ENCODE measurements around the gene GPR32. TPM values are rescaled to one million over a fixed set of nuclear protein-coding genes. Genes with fewer than 3 reads are reported as not detected.

Gene GPR32
- total and polyA plus RNA-seq, 2 experiments from 2014 or later: not detected

GRCh38 chr19:50814883-50815282 is 44.6 kb downstream of the GPR32 start:
- H3K9me2 ChIP-seq (ENCODE audit: insufficient read depth): no peaks in the 10 kb centered on the region
- TF ChIP-seq EZH2phosphoT487 (IDR thresholded peaks at IDR 0.05; ENCODE audit: insufficient read depth, low read depth): no peak
- no peak for TF ChIP-seq EZH2 (IDR thresholded peaks at IDR 0.05; ENCODE audit: insufficient read depth, poor library complexity, severe bottlenecking)
- H3K4me1 ChIP-seq (ENCODE audit: insufficient read depth): no peaks in the 10 kb centered on the region
- H3F3A ChIP-seq (ENCODE audit: insufficient read depth): no peaks in the 10 kb centered on the region
- H4K20me1 ChIP-seq (ENCODE audit: insufficient read depth): no peaks in the 10 kb centered on the region
- no peaks in the 10 kb centered on the region for H3K79me2 ChIP-seq (ENCODE audit: insufficient read depth)
- H3K4me3 ChIP-seq: no peak overlapping the region
- no peaks in the 10 kb centered on the region for H3K9me3 ChIP-seq (ENCODE audit: low read depth)
- no peak overlapping the region for H3K9ac ChIP-seq
- no peak overlapping the region for H3K4me2 ChIP-seq (ENCODE audit: unreplicated experiment)
- no peak for DNase-seq
- H2AFZ ChIP-seq: no peak overlapping the region
- H3K27me3 ChIP-seq (replicated peaks; ENCODE audit: insufficient read depth): peaks cover 24% of the 10 kb centered on the region; the same call in 1 of the 2 replicates
- in situ Hi-C loops (cut with MboI): no loop called here
- no peak overlapping the region for H3K27ac ChIP-seq
- WGBS, 2 experiments (ENCODE audit: low coverage in 1 of 2, low lambda C conversion rate in 2 of 2, missing lambda C conversion rate in 2 of 2): 48 to 58% methylated on average over 5 of the region's 5 CpGs
- no peaks in the 10 kb centered on the region for H3K36me3 ChIP-seq (ENCODE audit: low read depth)

GRCh38 chr19:50815439-50815838 is 45.2 kb downstream of the GPR32 start:
- no peak for DNase-seq
- Histone ChIP-seq H3K9me2 (ENCODE audit: insufficient read depth) (no peaks in the 10 kb centered on the region), H3K9me3 (ENCODE audit: low read depth) (no peaks in the 10 kb centered on the region), H2AFZ (no peak overlapping the region), H3K36me3 (ENCODE audit: low read depth) (no peaks in the 10 kb centered on the region), H3K9ac (no peak overlapping the region), H3K4me1 (ENCODE audit: insufficient read depth) (no peaks in the 10 kb centered on the region), H3K79me2 (ENCODE audit: insufficient read depth) (no peaks in the 10 kb centered on the region), H4K20me1 (ENCODE audit: insufficient read depth) (no peaks in the 10 kb centered on the region), H3K27me3 (replicated peaks; ENCODE audit: insufficient read depth) (peaks cover 30% of the 10 kb centered on the region), H3F3A (ENCODE audit: insufficient read depth) (no peaks in the 10 kb centered on the region), H3K27ac (no peak overlapping the region), H3K4me2 (ENCODE audit: unreplicated experiment) (no peak overlapping the region), H3K4me3 (no peak overlapping the region)
- in situ Hi-C loops (cut with MboI): no loop called here
- 78 to 85% methylated on average over 1 of the region's 1 CpG for WGBS, 2 experiments (ENCODE audit: low coverage in 1 of 2, low lambda C conversion rate in 2 of 2, missing lambda C conversion rate in 2 of 2)
- TF ChIP-seq EZH2 (IDR thresholded peaks at IDR 0.05; ENCODE audit: insufficient read depth, poor library complexity, severe bottlenecking) (no peak), EZH2phosphoT487 (IDR thresholded peaks at IDR 0.05; ENCODE audit: insufficient read depth, low read depth) (no peak)

GRCh38 chr19:50817941-50818858 is 47.9 kb downstream of the GPR32 start:
- peak overlapping the region; percentile 13 for H3K4me2 ChIP-seq (ENCODE audit: unreplicated experiment)
- H3K4me3 ChIP-seq: peak overlapping the region; percentile 31; the same call in 1 of the 2 replicates
- no peaks in the 10 kb centered on the region for H3K4me1 ChIP-seq (ENCODE audit: insufficient read depth)
- TF ChIP-seq EZH2 (IDR thresholded peaks at IDR 0.05; ENCODE audit: insufficient read depth, poor library complexity, severe bottlenecking) (no peak), EZH2phosphoT487 (IDR thresholded peaks at IDR 0.05; ENCODE audit: insufficient read depth, low read depth) (no peak)
- WGBS, 2 experiments (ENCODE audit: low coverage in 1 of 2, low lambda C conversion rate in 2 of 2, missing lambda C conversion rate in 2 of 2): 6 to 7% methylated on average over 38 to 50 of the region's 52 CpGs
- peak; percentile 52 for DNase-seq
- no peak overlapping the region for H3K27ac ChIP-seq
- H3F3A ChIP-seq (ENCODE audit: insufficient read depth): no peaks in the 10 kb centered on the region
- H3K9me3 ChIP-seq (ENCODE audit: low read depth): no peaks in the 10 kb centered on the region
- H3K36me3 ChIP-seq (ENCODE audit: low read depth): no peaks in the 10 kb centered on the region
- H3K9me2 ChIP-seq (ENCODE audit: insufficient read depth): no peaks in the 10 kb centered on the region
- peaks cover 44% of the 10 kb centered on the region for H3K27me3 ChIP-seq (replicated peaks; ENCODE audit: insufficient read depth)
- no peak overlapping the region for H3K9ac ChIP-seq
- in situ Hi-C loops (cut with MboI): no loop called here
- no peaks in the 10 kb centered on the region for H3K79me2 ChIP-seq (ENCODE audit: insufficient read depth)
- no peaks in the 10 kb centered on the region for H4K20me1 ChIP-seq (ENCODE audit: insufficient read depth)
- peak overlapping the region; percentile 52; the same call in 1 of the 2 replicates for H2AFZ ChIP-seq

GRCh38 chr19:50818859-50819472 is 48.7 kb downstream of the GPR32 start:
- H3K36me3 ChIP-seq (ENCODE audit: low read depth): no peaks in the 10 kb centered on the region
- H3K27ac ChIP-seq: no peak overlapping the region
- H3K79me2 ChIP-seq (ENCODE audit: insufficient read depth): no peaks in the 10 kb centered on the region
- no peaks in the 10 kb centered on the region for H3K9me2 ChIP-seq (ENCODE audit: insufficient read depth)
- H2AFZ ChIP-seq: no peak overlapping the region
- no peak overlapping the region for H3K4me2 ChIP-seq (ENCODE audit: unreplicated experiment)
- H4K20me1 ChIP-seq (ENCODE audit: insufficient read depth): no peaks in the 10 kb centered on the region
- no peaks in the 10 kb centered on the region for H3K9me3 ChIP-seq (ENCODE audit: low read depth)
- H3K9ac ChIP-seq: no peak overlapping the region
- H3F3A ChIP-seq (ENCODE audit: insufficient read depth): no peaks in the 10 kb centered on the region
- 40 to 42% methylated on average over 12 of the region's 12 CpGs for WGBS, 2 experiments (ENCODE audit: low coverage in 1 of 2, low lambda C conversion rate in 2 of 2, missing lambda C conversion rate in 2 of 2)
- H3K27me3 ChIP-seq (replicated peaks; ENCODE audit: insufficient read depth): peaks cover 38% of the 10 kb centered on the region
- no peak for DNase-seq
- H3K4me1 ChIP-seq (ENCODE audit: insufficient read depth): no peaks in the 10 kb centered on the region
- in situ Hi-C loops (cut with MboI): no loop called here
- no peak for TF ChIP-seq EZH2 (IDR thresholded peaks at IDR 0.05; ENCODE audit: insufficient read depth, poor library complexity, severe bottlenecking)
- no peak for TF ChIP-seq EZH2phosphoT487 (IDR thresholded peaks at IDR 0.05; ENCODE audit: insufficient read depth, low read depth)
- H3K4me3 ChIP-seq: no peak overlapping the region
